ENCODE data around the gene HIC1.

- TF ChIP-seq POLR2A (IDR thresholded peaks at IDR 0.05; ENCODE audit: low read depth, low read length): no peak
- no peak for TF ChIP-seq TAF1 (IDR thresholded peaks at IDR 0.05; ENCODE audit: borderline replicate concordance, low read depth, low read length)
These were observed 24.1 kb upstream of the HIC1 start for GRCh38 chr17:2030779-2031163.

Data from GM12892 (cell line).